Hepatocyte (in vitro differentiated cells): ENCODE results near the gene PCSK4. TPM values are rescaled to one million over a fixed set of nuclear protein-coding genes. Genes with fewer than 3 reads are reported as not detected.
A peak's percentile ranks its signal among the peaks of the same experiment; 100 is the strongest.
"Not testable (repeated sequence)": the region's sequence is repeated elsewhere in the genome, so short reads cannot be mapped to it uniquely, and the experiment has no call there.

ENCODE experiments used
- DNase-seq: peaks from one replicate; pipeline ENCODE4 v3.0.0-alpha.2; 2016; ENCODE audit warnings: low spot score
- H2AFZ ChIP-seq: fragments of 200-600 bp; sonication (generic); 2 replicates; pipeline ENCODE4 v1.6.0; 2016; ENCODE audit warnings: antibody characterized with exemption, mild to moderate bottlenecking
- H3K27ac ChIP-seq: fragments of 200-600 bp; sonication (generic); 2 replicates; pipeline ENCODE4 v1.5.1; 2016; ENCODE audit warnings: mild to moderate bottlenecking
- H3K27me3 ChIP-seq: fragments of 200-600 bp; sonication (generic); 2 replicates; pipeline ENCODE4 v1.6.1; 2016
- H3K36me3 ChIP-seq: fragments of 200-600 bp; sonication (generic); replicated peaks from 2 replicates; pipeline ENCODE4 v1.5.1; 2016; ENCODE audit warnings: low read depth; ENCODE audit not compliant: insufficient read depth
- H3K4me1 ChIP-seq: fragments of 200-600 bp; sonication (generic); 2 replicates; pipeline ENCODE4 v1.5.1; 2016; ENCODE audit warnings: mild to moderate bottlenecking, moderate library complexity; ENCODE audit not compliant: insufficient read depth
- H3K4me2 ChIP-seq: fragments of 200-600 bp; sonication (generic); 2 replicates; pipeline ENCODE4 v1.6.0; 2016
- H3K4me3 ChIP-seq: fragments of 200-600 bp; sonication (generic); 2 replicates; pipeline ENCODE4 v1.5.1; 2016; ENCODE audit warnings: mild to moderate bottlenecking
- H3K79me2 ChIP-seq: fragments of 200-600 bp; sonication (generic); 2 replicates; pipeline ENCODE4 v1.6.0; 2017; ENCODE audit warnings: mild to moderate bottlenecking
- H3K9me2 ChIP-seq: fragments of 200-600 bp; sonication (generic); replicated peaks from 2 replicates; pipeline ENCODE4 v1.6.0; 2017; ENCODE audit warnings: mild to moderate bottlenecking; ENCODE audit not compliant: insufficient read depth
- H3K9me3 ChIP-seq: fragments of 200-600 bp; sonication (generic); 2 replicates; pipeline ENCODE4 v1.5.1; 2016; ENCODE audit warnings: low read depth, mild to moderate bottlenecking
- H4K20me1 ChIP-seq: fragments of 200-600 bp; sonication (generic); 2 replicates; pipeline ENCODE4 v1.6.0; 2016; ENCODE audit warnings: mild to moderate bottlenecking; ENCODE audit not compliant: insufficient read depth, poor library complexity, severe bottlenecking
- EZH2 ChIP-seq: fragments of 200-600 bp; sonication (generic); IDR thresholded peaks from 2 replicates; pipeline ENCODE4 v1.6.1; 2016; ENCODE audit warnings: antibody characterized with exemption, mild to moderate bottlenecking, borderline replicate concordance
- EZH2phosphoT487 ChIP-seq: fragments of 200-600 bp; sonication (generic); IDR thresholded peaks from one replicate; pipeline ENCODE4 v1.6.1; 2018; ENCODE audit warnings: antibody characterized with exemption, mild to moderate bottlenecking, low read depth, moderate library complexity; ENCODE audit not compliant: unreplicated experiment, severe bottlenecking
- WGBS: methylation state at CpG from one replicate; pipeline ENCODE4 v1.1.6; 2016; ENCODE audit warnings: low lambda C conversion rate; ENCODE audit errors: missing lambda C conversion rate; 5-methylcytosine and 5-hydroxymethylcytosine counted together
- polyA plus RNA-seq: library from polyadenylated mRNA; unstranded; fragments of >200 nt; fragmentation: Nextera tagmentation; extraction: Ambion mirVana; gene quantifications from 2 replicates; pipeline ENCODE4 v1.2.1, GENCODE V29; 2016
- total RNA-seq: library from RNA; depleted of rRNA; stranded (reverse); fragments of >200 nt; gene quantifications from 2 replicates; pipeline ENCODE4 v1.2.3, GENCODE V29; 2014
- TF ChIP-seq, protein P1 (sequence below): fragments of 200-600 bp; sonication (generic); IDR thresholded peaks from 2 replicates; pipeline ENCODE4 v1.5.1; 2016; ENCODE audit warnings: antibody characterized with exemption, mild to moderate bottlenecking; ENCODE audit not compliant: poor library complexity

The PCSK4 gene
- total and polyA plus RNA-seq, 2 experiments from 2014 or later = 7.7 to 9.6 TPM

DNA sequence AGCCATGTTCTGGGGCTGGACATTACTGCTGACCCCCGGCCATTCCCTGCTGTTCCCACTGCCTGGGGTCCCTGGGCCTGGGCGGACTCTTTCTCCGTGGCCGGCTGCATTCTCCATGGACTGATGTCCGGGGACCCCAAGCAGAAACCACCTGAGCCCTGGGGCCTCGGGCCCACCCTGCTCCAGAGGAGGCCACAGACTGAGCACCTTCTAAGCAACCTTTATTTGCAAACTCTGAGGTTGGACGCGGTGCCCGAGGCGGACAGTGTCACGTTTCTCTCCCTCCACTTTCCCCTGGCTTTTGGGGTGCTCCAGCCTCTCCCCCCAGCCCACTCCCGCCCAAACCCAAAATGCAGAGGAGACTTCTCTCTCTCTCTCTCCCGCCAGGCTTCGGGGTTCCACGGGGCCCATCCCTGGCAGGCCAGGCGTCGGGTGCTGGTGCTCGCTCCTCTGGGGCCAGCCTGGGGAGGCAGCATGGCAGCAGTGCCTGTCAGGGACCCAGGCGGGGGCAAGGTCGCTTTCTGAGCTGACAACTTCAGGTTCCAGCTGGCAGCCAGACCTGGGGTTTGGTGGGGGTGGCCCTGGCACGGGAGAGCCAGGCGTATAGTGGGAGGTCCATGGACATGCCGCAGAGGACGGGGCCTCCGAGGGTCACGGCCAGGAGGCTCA lies 8.8 kb downstream of the PCSK4 start:
- DNase-seq = no peak
- no peak overlapping the region for H3K27ac ChIP-seq
- peaks cover 11% of the 10 kb centered on the region for H3K4me1 ChIP-seq
- TF ChIP-seq EZH2 (no peak), EZH2phosphoT487 (no peak)
- TF ChIP-seq, protein P1, sequence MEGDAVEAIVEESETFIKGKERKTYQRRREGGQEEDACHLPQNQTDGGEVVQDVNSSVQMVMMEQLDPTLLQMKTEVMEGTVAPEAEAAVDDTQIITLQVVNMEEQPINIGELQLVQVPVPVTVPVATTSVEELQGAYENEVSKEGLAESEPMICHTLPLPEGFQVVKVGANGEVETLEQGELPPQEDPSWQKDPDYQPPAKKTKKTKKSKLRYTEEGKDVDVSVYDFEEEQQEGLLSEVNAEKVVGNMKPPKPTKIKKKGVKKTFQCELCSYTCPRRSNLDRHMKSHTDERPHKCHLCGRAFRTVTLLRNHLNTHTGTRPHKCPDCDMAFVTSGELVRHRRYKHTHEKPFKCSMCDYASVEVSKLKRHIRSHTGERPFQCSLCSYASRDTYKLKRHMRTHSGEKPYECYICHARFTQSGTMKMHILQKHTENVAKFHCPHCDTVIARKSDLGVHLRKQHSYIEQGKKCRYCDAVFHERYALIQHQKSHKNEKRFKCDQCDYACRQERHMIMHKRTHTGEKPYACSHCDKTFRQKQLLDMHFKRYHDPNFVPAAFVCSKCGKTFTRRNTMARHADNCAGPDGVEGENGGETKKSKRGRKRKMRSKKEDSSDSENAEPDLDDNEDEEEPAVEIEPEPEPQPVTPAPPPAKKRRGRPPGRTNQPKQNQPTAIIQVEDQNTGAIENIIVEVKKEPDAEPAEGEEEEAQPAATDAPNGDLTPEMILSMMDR = no peak
- no peaks in the 10 kb centered on the region for H3K27me3 ChIP-seq
- 91% methylated on average over 24 of the region's 26 CpGs for WGBS
- no peaks in the 10 kb centered on the region for H3K9me2 ChIP-seq
- peaks cover 10% of the 10 kb centered on the region for H4K20me1 ChIP-seq
- H3K36me3 ChIP-seq = no peaks in the 10 kb centered on the region
- H3K79me2 ChIP-seq = peaks cover 26% of the 10 kb centered on the region
- no peak overlapping the region for H3K4me2 ChIP-seq
- no peak overlapping the region for H2AFZ ChIP-seq
- no peak overlapping the region for H3K4me3 ChIP-seq
- no peaks in the 10 kb centered on the region for H3K9me3 ChIP-seq

DNA sequence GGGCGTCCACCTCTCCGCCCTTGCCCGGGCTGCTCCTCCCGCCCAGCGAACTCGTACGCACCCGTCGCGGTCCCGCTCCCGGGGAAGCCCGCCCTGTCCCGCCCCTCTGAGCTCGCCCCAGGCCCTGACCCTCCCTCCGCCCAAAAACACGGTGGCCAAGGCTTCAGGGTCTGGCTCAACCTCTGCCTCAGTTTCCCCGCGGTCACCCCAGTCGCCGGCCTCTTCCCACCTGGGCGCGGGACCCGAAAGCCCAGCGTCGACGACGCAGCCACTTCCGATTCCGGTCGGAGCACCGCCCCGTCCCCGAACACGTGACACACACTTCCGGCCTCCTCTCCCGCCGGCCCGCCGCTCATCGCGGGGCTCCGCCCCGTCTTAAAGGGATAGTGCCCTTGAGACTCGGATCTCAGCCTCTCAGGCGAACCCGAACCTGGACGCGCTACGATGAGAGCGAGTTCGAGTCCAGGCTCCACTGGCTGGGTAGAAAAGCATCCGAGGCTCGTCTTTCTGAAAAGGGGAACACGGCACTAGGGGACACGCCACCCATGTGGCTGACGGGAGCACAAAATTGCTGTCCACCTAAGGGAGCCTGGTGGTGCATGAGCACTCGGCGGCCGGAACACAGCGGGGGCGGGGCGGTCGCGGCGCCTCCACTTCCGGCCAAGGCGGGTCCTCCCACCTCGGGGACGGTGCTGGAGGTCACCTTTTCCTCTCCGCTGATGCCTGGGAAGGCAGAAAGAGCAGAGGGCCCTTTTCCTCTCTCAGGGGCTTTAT lies 11.0 kb downstream of the PCSK4 start, which contains the start of gene C19orf25:
C19orf25 (minus strand) TSS at position 282 of the 774 bp plus-strand sequence. CDS start 312 bp downstream, outside the sequence.
- Histone ChIP-seq H3K79me2 (peaks cover 28% of the 10 kb centered on the region), H2AFZ (peak within 1 kb of the TSS; percentile 91), H3K4me1 (peaks cover 11% of the 10 kb centered on the region), H4K20me1 (peaks cover 19% of the 10 kb centered on the region), H3K27me3 (no peaks in the 10 kb centered on the region), H3K4me3 (peak within 1 kb of the TSS; percentile 96), H3K9me3 (no peaks in the 10 kb centered on the region), H3K9me2 (no peaks in the 10 kb centered on the region), H3K36me3 (no peaks in the 10 kb centered on the region), H3K27ac (peak within 1 kb of the TSS; percentile 62), H3K4me2 (peak within 1 kb of the TSS; percentile 99)
- DNase-seq = peak; percentile 98
- WGBS = under 1% methylated on average over 51 of the region's 71 CpGs
- TF ChIP-seq EZH2 = no peak
- TF ChIP-seq, protein P1 = no peak
- no peak for TF ChIP-seq EZH2phosphoT487

DNA sequence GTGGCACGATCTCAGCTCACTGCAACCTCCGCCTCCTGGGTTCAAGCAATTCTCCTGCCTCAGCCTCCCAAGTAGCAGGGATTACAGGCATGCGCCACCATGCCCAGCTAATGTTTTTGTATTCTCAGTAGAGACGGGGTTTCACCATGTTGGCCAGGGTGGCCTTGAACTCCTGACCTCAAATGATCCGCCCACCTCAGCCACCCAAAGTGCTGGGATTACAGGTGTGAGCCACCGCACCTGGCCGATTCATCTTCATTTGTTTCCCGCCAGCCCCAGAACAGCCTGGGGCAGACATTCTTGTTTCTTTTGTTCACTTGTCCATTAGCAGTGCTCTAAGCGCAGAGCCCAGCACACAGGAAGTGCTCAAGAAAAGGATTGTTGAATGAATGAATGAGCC lies 13.1 kb downstream of the PCSK4 start:
- not testable (repeated sequence) for H3K9me2 ChIP-seq, DNase-seq, H2AFZ ChIP-seq, H3K36me3 ChIP-seq, H3K9me3 ChIP-seq, H3K27ac ChIP-seq, H3K4me3 ChIP-seq
- Histone ChIP-seq H3K79me2 (peaks cover 28% of the 10 kb centered on the region), H3K4me1 (peaks cover 11% of the 10 kb centered on the region), H4K20me1 (peaks cover 36% of the 10 kb centered on the region), H3K4me2 (peak overlapping the region; percentile 99), H3K27me3 (peaks cover 17% of the 10 kb centered on the region)
- WGBS = 94% methylated on average over 9 of the region's 9 CpGs
